Esophagus squamous epithelium (tissue), 4 donors: ENCODE results near the gene SERPINB11.

ENCODE experiments used
- CTCF ChIP-seq, 6 experiments: fragments of 450-650 bp in 4 of 6; fragments of 200-600 bp in 2 of 6; sonication (generic) in 2 of 6; IDR thresholded peaks; one replicate each; pipeline ENCODE4 v1.5.1; 2016 to 2019; ENCODE audit warnings: antibody characterized with exemption in 6 of 6, mild to moderate bottlenecking in 4 of 6, moderate library complexity in 4 of 6
- POLR2A ChIP-seq, 4 donors: fragments of 450-650 bp; IDR thresholded peaks; one replicate each; pipeline ENCODE4 v1.6.1; 2017; ENCODE audit warnings: antibody characterized with exemption in 4 of 4, mild to moderate bottlenecking in 4 of 4, moderate library complexity in 3 of 4

- TF ChIP-seq POLR2A (IDR thresholded peaks at IDR 0.05), result no peak
- no peak for TF ChIP-seq CTCF (IDR thresholded peaks at IDR 0.05)
Observed at GRCh38 chr18:63705401-63705800, 2.6 kb downstream of the SERPINB11 start.
